Gastrocnemius medialis (tissue), 4 donors: ENCODE results near the gene LARP4B. TPM values are rescaled to one million over a fixed set of nuclear protein-coding genes. Genes with fewer than 3 reads are reported as not detected.

ENCODE experiments used
- ATAC-seq, 2 donors: fragments of 150-250 bp; one replicate each; pipeline ENCODE4 v1.9.1; 2016
- DNase-seq, 2 donors: peaks; one replicate each; pipeline ENCODE4 v3.0.0-alpha.2; 2019
- H3K27ac ChIP-seq, 4 donors: fragments of 200-600 bp; sonication (generic); 1 replicate in 1 of 4; 2 replicates in 3 of 4; pipeline ENCODE4 v1.5.1; 2016 to 2018; ENCODE audit warnings: mild to moderate bottlenecking in 2 of 4, moderate library complexity in 1 of 4
- H3K27me3 ChIP-seq, 3 donors: fragments of 200-600 bp; sonication (generic) in 2 of 3; 1 replicate in 1 of 3; 2 replicates in 2 of 3; pipeline versions ENCODE4 v1.5.1 to v1.6.0; 2016 to 2019; ENCODE audit warnings: mild to moderate bottlenecking in 1 of 3, moderate library complexity in 1 of 3
- H3K36me3 ChIP-seq, 2 donors: fragments of 200-600 bp; sonication (generic) in 1 of 2; one replicate each; pipeline ENCODE4 v1.5.1; 2017 to 2018
- H3K4me1 ChIP-seq, 2 donors: fragments of 200-600 bp; sonication (generic) in 1 of 2; one replicate each; pipeline ENCODE4 v1.5.1; 2016 to 2017; ENCODE audit warnings: mild to moderate bottlenecking in 2 of 2
- H3K4me3 ChIP-seq, 4 donors: fragments of 200-600 bp; sonication (generic) in 3 of 4; 1 replicate in 1 of 4; 2 replicates in 3 of 4; pipeline ENCODE4 v1.5.1; 2016 to 2019; ENCODE audit warnings: mild to moderate bottlenecking in 2 of 4
- H3K9me3 ChIP-seq, 3 donors: fragments of 200-600 bp; sonication (generic) in 2 of 3; 1 replicate in 1 of 3; 2 replicates in 2 of 3; pipeline ENCODE4 v1.5.1; 2016 to 2019
- POLR2A ChIP-seq, 2 donors: fragments of 450-650 bp; IDR thresholded peaks; one replicate each; pipeline ENCODE4 v1.6.1; 2017; ENCODE audit warnings: antibody characterized with exemption in 2 of 2, mild to moderate bottlenecking in 2 of 2, moderate library complexity in 2 of 2
- in situ Hi-C, 4 donors: fragments of 200-750 bp; cut with MboI; loops; one replicate each; pipeline versions ENCODE4 v1.15.0 to v1.8.0; 2017; ENCODE audit warnings: low sequenced_read_pairs in 4 of 4
- intact Hi-C: fragments of 100-400 bp; cut with DNase I; formaldehyde crosslinking; loops from one replicate; pipeline ENCODE4 v1.15.1; 2023; ENCODE audit warnings: low total_unique reads
- total RNA-seq, 4 donors: library from RNA; depleted of rRNA; stranded (reverse); fragments of >200 nt; gene quantifications; one replicate each; pipeline versions ENCODE4 v1.1.0 to v1.2.3, GENCODE V29; 2016
- TF ChIP-seq, protein P1 (sequence below), 5 experiments: fragments of 450-650 bp in 3 of 5; fragments of 200-600 bp in 2 of 5; sonication (generic) in 2 of 5; IDR thresholded peaks in 4 of 5; conservative IDR thresholded peaks in 1 of 5; 1 replicate in 4 of 5; 2 replicates in 1 of 5; pipeline ENCODE4 v1.5.1; 2016 to 2019; ENCODE audit warnings: antibody characterized with exemption in 5 of 5, mild to moderate bottlenecking in 3 of 5, moderate library complexity in 3 of 5

LARP4B gene
- total RNA-seq, 4 donors from 2014 or later = 29.7 to 45.6 (median 40.0) TPM

DNA sequence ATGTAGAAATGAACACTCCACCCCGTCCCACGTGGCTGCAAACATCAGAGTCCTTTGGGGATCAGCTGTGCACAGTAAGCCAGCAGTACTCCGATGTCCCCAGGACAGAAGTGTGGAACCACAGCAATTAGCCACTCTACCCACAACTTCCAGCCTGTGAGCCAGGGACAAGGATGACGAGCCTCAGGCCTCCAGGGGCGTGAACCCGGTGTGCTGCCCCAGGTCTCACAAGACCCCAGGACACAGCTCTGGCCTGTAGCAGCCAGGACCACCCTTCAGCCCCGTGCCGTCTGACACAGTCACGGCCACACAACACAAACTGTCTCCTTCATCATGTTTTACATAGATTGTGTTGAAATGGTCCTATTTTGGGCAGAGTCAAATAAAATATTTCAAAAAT lies 129.0 kb downstream of the LARP4B start:
- no peaks in the 10 kb centered on the region for H3K27me3 ChIP-seq
- TF ChIP-seq, protein P1, sequence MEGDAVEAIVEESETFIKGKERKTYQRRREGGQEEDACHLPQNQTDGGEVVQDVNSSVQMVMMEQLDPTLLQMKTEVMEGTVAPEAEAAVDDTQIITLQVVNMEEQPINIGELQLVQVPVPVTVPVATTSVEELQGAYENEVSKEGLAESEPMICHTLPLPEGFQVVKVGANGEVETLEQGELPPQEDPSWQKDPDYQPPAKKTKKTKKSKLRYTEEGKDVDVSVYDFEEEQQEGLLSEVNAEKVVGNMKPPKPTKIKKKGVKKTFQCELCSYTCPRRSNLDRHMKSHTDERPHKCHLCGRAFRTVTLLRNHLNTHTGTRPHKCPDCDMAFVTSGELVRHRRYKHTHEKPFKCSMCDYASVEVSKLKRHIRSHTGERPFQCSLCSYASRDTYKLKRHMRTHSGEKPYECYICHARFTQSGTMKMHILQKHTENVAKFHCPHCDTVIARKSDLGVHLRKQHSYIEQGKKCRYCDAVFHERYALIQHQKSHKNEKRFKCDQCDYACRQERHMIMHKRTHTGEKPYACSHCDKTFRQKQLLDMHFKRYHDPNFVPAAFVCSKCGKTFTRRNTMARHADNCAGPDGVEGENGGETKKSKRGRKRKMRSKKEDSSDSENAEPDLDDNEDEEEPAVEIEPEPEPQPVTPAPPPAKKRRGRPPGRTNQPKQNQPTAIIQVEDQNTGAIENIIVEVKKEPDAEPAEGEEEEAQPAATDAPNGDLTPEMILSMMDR (IDR thresholded peaks at IDR 0.05 in 4 of 5, conservative IDR thresholded peaks at IDR 0.05 in 1 of 5) = no peak
- TF ChIP-seq POLR2A (IDR thresholded peaks at IDR 0.05) = no peak
- no peaks in the 10 kb centered on the region for H3K9me3 ChIP-seq
- ATAC-seq (no peak), DNase-seq (no peak)
- H3K27ac ChIP-seq = no peak overlapping the region
- H3K4me3 ChIP-seq = no peak overlapping the region
- in situ Hi-C loops = no loop called here
- H3K36me3 ChIP-seq = peaks cover 0 to 10% of the 10 kb centered on the region in 2 donors
- H3K4me1 ChIP-seq = peaks cover 0 to 6% of the 10 kb centered on the region in 2 donors
- intact Hi-C loops = no loop called here

GRCh38 chr10:797179-797578 lies 134.3 kb downstream of the LARP4B start:
- in situ Hi-C loops = loop anchor here (10.0 to 25.0 kb wide), 3 partner anchors 210 to 292 kb away; no protein-coding TSS in a partner anchor
- Histone ChIP-seq H3K36me3 (no peaks in the 10 kb centered on the region), H3K4me1 (no peaks in the 10 kb centered on the region), H3K27me3 (no peaks in the 10 kb centered on the region), H3K27ac (no peak overlapping the region), H3K9me3 (no peaks in the 10 kb centered on the region), H3K4me3 (no peak overlapping the region)
- DNase-seq (no peak), ATAC-seq (no peak)
- intact Hi-C loops = no loop called here
- no peak for TF ChIP-seq POLR2A (IDR thresholded peaks at IDR 0.05)
- TF ChIP-seq, protein P1 (IDR thresholded peaks at IDR 0.05 in 4 of 5, conservative IDR thresholded peaks at IDR 0.05 in 1 of 5) = no peak

GRCh38 chr10:796233-796632 lies 135.3 kb downstream of the LARP4B start:
- no peak for ATAC-seq
- DNase-seq = no peak
- no peak for TF ChIP-seq POLR2A (IDR thresholded peaks at IDR 0.05)
- TF ChIP-seq, protein P1 (IDR thresholded peaks at IDR 0.05 in 4 of 5, conservative IDR thresholded peaks at IDR 0.05 in 1 of 5) = no peak
- Histone ChIP-seq H3K36me3 (no peaks in the 10 kb centered on the region), H3K4me3 (no peak overlapping the region), H3K27ac (no peak overlapping the region), H3K9me3 (no peaks in the 10 kb centered on the region), H3K27me3 (no peaks in the 10 kb centered on the region), H3K4me1 (no peaks in the 10 kb centered on the region)
- in situ Hi-C loops = loop anchor here (10.0 to 25.0 kb wide), 3 partner anchors 209 to 291 kb away; no protein-coding TSS in a partner anchor
- intact Hi-C loops = no loop called here

- intact Hi-C loops = no loop called here
- ATAC-seq (no peak), DNase-seq (peak in 1 of 2 donors; percentile 10)
- no peaks in the 10 kb centered on the region for H3K9me3 ChIP-seq
- H3K4me3 ChIP-seq = no peak overlapping the region
- TF ChIP-seq, protein P1 (IDR thresholded peaks at IDR 0.05 in 4 of 5, conservative IDR thresholded peaks at IDR 0.05 in 1 of 5) = peak in 1 of 5 experiments; percentile 24
- no peak for TF ChIP-seq POLR2A (IDR thresholded peaks at IDR 0.05)
- H3K27me3 ChIP-seq = no peaks in the 10 kb centered on the region
- H3K4me1 ChIP-seq = peaks cover 0 to 7% of the 10 kb centered on the region in 2 donors
- no peak overlapping the region for H3K27ac ChIP-seq
- H3K36me3 ChIP-seq = no peaks in the 10 kb centered on the region
- in situ Hi-C loops = loop anchor here (10.0 to 25.0 kb wide), 3 partner anchors 207 to 290 kb away; no protein-coding TSS in a partner anchor
Observed at GRCh38 chr10:794382-794956, 137.0 kb downstream of the LARP4B start.

DNA sequence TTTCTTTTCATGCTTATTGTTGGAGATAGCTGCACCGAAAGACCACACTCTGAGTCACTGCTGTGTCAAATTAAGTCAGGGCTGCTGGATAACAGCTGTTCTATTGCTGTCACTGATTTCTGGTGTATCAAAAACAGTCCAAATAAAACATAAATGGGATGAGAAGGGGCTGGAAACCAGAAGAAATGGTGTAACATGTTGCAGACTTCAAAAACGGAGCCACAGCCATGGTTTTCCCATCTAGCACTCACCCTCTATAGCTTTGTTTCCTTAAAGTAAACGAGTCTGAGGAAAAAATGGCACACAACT lies 138.8 kb downstream of the LARP4B start:
- intact Hi-C loops (no loop called here), in situ Hi-C loops (loop anchor here (10.0 to 25.0 kb wide), 3 partner anchors 205 to 288 kb away; no protein-coding TSS in a partner anchor)
- Histone ChIP-seq H3K9me3 (no peaks in the 10 kb centered on the region), H3K4me1 (peaks cover 3 to 15% of the 10 kb centered on the region in 2 donors), H3K36me3 (no peaks in the 10 kb centered on the region), H3K27me3 (no peaks in the 10 kb centered on the region), H3K27ac (no peak overlapping the region), H3K4me3 (no peak overlapping the region)
- no peak for ATAC-seq
- no peak for TF ChIP-seq POLR2A (IDR thresholded peaks at IDR 0.05)
- TF ChIP-seq, protein P1 (IDR thresholded peaks at IDR 0.05 in 4 of 5, conservative IDR thresholded peaks at IDR 0.05 in 1 of 5) = no peak
- no peak for DNase-seq
